Ovary (tissue), 3 donors: ENCODE measurements around the gene NUP210.

Experiments
- CTCF ChIP-seq, 3 donors: fragments of 450-650 bp in 2 of 3; fragments of 200-600 bp in 1 of 3; IDR thresholded peaks; one replicate each; pipeline versions ENCODE4 v1.5.1 to v1.8.0; 2016 to 2022; ENCODE audit warnings: antibody characterized with exemption in 3 of 3, mild to moderate bottlenecking in 1 of 3
- EP300 ChIP-seq: sonication (generic); formaldehyde crosslinking; IDR thresholded peaks from one replicate; pipeline ENCODE4 v1.6.1; 2017; ENCODE audit warnings: antibody characterized with exemption
- donor health status: DM: no; HTN: no; CAD: no.

GRCh38 chr3:13314877-13315276, 105.2 kb downstream of the NUP210 start:
- TF ChIP-seq CTCF (IDR thresholded peaks at IDR 0.05) (no peak), EP300 (no peak)
